HG02943 (cell line): ENCODE results near the gene USP22.

Experiments used
- ATAC-seq: cut with Tn5 transposase; IDR thresholded peaks from one replicate; pipeline ENCODE4 v1.9.1; 2021; ENCODE audit warnings: mild to moderate bottlenecking, low read depth, moderate library complexity; ENCODE audit not compliant: unreplicated experiment

Gene USP22

DNA sequence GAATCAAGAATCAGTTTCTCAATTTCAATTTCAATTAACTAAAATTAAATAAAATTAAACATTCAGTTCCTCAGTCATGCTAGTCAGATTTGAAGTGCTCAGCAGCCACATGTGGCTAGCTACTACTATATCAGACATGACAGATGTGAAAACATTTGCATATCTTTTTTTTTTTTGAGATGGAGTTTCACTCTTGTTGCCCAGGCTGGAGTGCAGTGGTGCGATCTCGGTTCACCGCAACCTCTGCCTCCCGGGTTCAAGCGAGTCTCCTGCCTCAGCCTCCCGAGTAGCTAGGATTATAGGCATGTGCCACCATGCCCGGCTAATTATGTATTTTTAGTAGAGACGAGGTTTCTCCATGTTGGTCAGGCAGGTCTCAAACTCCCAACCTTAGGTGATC is 10.2 kb upstream of the USP22 start:
- peak; percentile 70 for ATAC-seq

DNA sequence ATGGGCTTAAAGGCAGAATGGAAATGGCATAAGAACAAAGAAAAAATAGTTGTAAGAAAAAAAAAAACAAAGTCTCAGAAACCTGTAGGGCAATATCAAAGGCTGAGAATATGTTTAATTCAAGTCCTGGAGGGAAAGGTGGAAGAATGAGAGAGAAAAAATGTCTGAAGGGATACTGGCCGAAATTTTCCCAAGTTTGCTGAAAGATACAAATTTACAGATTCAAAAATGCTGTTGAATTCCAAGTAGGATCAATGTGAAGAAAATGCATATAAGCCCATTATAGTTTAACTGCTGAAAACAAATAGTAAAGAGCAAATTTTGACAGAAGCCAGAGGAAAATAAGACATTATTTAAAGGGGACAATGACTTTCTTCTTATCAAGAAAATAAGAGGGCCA is 6.6 kb upstream of the USP22 start:
- ATAC-seq = no peak

DNA sequence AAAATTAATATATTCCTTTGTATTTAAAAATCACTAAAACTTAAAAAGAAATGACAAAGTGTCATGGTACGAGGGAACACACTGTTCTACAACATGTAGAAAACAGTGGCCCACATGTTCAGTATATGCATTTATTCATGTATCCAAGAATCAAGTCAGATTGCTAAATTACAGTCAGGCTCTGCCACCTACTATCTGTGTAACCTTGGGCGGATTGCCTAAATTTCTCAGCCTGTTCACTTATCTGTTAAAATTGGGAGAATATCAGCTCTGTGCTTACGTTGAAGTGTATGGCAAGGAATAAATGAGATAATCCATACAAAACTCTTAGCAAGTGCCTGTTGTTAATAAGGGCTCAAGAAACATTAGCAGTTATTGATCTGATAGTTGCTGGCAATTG is 3.4 kb upstream of the USP22 start:
- ATAC-seq = no peak

DNA sequence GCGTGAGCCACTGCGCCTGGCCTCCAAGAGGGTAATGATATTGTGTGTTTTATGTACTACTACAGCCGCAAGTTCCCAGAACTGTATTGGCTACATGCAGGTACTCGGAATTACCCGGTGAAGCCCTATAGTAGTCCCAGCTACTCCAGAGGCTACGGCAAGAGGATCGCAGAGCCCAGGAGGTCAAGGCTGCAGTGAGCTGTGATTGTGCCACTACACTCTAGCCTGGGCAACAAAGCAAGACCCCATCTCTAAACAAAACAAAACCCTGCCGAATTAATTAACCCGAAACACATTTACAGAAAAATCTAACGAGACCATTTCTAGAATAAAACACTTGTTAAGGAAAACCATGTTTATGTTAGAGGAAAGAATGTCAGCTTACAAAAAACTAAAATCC is 2.2 kb upstream of the USP22 start:
- ATAC-seq = no peak

DNA sequence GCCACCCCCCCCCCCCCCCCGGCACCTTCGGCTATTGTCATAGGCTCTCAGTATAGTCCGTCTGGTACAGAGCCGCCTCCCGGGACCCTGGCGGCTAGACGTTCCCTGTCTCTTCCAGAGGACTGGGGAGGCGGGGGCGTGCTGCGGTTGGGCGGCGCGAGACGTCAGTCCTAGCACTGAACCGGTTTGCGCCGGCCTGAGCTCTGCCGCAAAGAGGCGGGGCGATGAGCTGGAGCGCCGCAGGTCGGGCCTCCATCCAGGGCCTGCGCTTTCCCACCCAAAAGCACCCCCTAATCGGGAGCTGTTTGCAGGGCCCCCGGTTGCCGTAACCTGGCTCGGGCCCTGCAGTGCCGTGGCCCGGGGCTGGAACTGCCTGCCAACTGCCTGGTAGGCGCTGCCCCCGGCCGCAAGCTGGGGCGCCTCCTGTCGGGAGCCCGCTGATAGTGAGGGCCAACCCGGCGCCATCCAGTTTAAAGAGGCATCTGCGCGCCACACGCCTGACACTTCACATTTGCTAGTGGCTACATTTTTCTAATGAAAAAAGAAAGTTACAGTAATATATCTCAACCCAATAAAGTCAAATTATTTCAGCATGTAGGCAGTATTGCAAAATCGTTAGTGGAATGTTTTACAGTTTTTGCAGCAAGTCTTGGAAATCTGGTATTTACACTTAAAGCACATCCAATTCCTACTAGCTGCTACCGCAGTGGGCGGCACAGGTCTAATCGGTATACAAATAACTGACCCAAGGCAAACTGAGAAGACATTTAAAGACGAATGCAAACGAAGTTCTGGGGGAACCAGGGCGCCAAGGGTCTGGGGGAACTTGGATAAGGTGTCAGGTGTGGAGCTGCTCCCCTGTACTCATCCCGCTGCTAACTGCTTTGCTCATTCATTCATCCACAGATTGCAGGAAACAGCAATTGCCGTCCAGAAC is 753 bp upstream of the USP22 start:
- ATAC-seq = peak; percentile 82

DNA sequence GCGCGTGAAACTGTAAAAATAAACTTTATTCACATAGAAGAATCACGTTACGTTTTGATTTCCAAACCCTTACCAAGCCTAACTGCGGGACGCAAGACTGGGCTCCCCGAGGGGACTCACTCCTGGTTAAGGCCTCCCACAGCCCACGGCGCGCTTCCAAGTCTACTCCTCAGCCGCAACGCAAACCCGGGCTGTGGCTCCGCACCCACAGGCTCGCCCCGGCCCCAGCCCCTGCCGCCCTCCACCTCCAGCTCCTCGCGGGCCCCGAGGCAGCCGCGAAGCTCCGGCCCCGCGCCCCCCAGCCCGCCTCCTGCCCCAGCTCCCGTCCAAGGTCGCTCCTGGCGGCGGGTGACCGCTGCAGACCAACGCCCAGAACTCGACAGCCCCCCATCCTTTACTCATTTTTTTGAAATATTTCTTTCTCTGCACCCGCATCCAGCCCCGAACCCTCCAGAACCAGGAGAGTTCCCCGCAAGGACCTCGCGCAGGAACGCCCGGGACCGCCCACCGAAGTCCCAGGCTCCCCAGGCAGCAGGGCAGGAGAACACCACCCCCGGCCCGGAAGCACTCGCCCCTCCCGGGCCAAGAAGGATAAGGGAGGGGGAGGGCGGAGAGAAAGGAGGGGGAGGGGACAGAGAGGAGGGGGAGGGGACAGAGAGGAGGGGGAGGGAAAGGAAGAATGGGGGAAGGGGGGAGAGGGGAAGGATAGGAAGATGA is 912 bp downstream of the USP22 start:
- no peak for ATAC-seq

DNA sequence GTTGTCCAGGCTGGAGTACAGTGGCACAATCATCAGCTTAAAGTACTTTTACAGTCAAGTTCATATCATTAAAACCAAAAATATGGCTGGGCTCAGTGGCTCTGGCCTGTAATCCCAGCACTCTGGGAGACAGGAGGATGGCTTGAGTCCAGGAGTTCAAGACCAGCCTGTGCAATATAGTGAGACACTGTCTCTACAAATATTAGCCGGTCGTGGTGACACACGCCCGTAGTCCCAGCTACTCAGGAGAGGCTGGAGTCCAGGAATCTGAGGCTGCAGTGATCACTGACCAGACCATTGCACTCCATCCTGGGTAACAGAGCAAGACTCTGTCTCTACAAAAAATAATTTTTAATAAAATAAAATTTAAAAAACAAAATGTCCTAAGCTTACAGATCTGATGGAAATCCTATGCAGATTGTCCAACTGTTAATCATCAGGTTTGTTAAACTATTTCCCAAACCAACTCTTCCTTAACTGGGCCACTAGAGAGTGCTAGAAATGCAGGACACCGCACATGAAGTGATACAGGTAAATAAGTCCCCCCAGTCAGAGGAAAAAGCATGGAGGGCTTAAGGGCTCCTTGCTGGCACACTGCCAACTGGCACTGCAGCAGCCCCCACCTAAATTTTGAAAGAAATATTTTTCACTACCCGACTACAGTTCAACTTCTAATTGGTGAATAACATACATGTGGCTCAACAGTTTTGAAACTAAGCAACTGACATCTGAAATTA is 2.8 kb downstream of the USP22 start:
- no peak for ATAC-seq

DNA sequence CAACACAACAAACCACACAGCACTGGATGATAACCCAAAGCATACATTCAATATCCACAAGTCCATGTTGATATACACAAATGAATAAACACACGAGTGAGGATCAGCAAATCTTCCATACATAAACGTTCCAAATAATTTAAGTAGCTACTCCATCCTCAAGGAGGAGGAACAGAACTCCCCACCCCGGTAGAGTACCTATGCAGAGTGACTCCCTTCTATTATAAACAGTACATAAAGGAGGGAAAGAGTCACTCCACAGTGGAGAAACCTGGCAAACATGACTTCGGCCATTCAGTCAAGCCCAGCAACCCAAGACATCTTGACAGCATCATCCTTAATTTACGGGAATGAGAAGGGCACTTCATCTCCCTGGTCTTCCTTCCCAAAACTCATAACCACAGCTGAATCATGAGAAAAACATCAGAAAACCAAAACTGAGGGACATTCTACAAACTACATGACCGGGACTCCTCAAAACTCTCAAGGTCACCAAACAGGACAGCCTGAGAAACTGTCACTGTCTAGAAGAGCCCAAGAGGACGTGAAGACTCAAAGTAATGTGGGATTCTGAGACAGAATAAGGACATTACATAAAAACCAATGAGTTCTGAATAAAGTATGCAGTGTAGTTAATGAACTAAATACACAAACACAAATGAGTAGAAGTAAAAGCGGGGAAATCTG is 5.6 kb downstream of the USP22 start:
- no peak for ATAC-seq

DNA sequence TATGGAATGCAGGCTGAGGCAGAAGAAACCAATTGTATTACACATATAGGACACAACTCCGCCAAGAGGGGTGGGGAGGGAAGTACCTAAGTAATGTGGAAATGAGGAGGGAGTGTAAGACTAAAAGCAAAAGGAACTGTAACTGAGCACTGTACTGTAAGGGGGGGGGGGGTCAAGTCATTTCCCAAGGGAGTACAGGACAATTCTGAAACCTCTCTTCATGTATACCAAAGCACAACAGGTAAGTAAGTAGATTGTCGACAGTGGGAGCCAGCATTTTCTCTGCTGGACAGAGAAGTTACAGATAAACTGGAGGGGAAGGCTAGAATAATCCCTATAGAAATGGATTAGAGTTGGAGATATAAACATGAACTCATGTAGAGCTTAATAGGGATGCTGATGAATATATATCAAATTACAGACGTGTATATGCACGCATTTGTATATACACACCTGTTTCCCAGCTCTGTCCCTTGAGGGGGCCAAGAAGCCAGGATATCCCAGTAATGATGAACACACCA is 6.4 kb downstream of the USP22 start:
- ATAC-seq = no peak

DNA sequence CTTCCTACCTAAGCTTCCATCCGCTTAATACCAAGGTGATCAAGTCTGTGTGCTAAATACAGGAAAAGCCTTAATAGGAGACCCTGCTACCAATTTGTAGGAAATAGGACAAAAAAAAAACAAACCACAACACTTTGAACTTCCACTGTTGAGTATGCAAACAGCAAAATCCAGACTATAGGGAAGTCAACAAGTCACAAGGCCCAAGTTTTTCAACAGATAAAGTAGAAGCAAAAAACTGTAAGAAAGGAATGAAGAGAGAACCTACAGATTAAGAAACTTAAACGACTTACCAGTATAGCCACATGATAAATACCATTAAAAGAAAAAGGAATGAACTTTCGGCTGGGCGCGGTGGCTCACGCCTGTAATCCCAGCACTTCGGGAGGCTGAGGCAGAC is 7.4 kb downstream of the USP22 start:
- ATAC-seq = no peak

DNA sequence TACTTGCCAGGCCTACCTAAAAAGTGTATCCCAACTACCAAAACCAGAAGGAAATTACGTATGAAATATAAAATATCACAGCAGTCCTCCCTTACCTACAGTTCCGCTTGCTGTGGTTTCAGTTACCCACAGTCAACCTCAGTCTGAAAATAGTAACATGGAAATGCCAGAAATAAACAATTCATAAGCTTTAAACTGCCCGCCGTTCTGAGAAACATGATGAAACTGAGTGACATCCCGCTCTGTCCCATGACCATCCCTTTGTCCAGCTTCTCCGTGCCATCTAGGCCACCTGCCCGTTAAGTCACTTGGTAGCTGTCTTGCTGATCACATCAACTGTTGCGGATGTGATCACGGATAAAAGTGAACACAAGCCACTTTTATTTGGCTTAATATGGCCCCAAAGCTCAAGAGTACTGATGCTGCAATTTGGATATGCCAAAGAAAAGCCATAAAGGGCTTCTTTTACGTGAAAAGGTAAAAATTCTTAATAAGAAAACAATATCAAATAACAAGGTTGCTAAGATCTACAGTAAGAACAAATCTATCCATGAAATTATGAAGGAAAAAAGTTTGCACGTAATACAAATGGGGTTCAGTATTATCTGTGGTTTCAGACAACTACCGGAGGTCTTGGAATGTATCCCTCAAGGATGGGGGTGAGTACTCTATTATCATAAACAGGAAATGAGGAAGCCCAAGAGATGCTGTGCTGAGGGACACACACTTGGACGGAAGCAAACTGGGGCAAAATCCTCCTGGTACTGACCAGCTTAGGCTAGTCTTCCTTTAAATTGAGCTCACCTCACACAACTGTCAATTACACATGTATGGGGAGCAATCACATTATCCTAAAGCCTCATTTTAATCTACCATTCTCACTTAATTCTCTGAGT is 8.2 kb downstream of the USP22 start:
- peak; percentile 56 for ATAC-seq

DNA sequence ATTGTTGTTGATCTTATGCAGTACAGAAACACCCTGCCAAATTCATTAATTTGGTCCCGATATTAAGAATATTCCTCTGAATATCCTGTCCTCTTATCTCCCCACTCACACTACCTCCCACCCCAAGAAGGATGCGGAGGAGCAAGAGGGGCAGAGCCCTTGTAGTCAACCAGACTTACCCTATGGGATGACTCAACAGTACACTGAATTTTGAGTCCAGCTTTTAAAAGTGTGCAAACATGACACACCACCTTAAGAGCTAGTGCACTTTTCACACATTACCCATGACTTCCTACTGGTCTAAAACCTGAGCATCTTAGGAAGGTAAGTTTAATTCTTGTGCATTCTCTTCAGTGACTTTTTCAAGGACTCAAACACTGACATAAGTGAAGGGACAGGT is 9.5 kb downstream of the USP22 start:
- ATAC-seq = no peak

DNA sequence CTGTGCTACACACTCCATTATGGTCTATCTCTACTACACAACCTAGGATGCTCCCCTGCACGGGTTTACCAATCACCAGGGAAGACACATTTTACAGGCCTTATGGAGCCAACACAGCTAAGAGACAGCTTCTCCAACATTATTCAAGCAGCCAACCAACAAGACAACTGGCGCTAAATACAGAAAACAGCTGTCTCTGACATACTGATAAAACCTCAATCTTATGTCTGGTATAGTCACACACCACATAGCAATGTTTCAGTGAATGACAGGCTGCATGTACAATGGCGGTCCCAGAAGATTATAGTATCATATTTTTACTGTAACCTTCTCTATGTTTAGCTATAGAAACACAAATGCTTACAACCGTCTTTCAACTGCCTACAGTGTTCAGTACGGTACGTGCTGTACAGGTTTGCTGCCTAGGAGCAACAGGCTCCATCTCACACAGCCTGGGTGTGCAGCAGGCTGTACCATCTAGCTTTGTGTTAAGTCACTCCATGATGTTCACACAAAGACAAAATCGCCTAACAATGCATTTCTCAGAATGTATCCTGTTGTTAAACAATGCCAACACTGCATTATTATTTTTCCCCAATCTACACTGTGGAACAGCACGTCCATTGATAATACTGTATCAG is 10.9 kb downstream of the USP22 start:
- ATAC-seq = no peak

DNA sequence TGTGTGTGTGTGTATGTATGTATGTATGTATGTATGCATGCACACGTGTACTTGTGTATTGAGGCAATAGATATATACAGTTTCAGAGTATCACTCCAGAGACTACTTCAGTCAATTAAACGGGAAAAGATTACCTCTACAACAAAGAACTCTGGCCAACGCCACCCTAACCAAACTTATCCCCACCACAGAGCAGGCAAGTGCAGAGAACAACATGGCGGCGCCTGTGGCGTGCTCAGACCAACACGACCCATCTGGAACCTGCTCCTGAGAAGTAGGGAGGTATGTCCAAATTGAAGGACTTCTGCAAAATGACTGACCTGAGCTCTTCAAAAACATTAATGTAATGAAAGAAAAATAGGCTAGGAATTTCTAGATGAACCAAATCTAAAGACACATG is 12.4 kb downstream of the USP22 start:
- no peak for ATAC-seq

DNA sequence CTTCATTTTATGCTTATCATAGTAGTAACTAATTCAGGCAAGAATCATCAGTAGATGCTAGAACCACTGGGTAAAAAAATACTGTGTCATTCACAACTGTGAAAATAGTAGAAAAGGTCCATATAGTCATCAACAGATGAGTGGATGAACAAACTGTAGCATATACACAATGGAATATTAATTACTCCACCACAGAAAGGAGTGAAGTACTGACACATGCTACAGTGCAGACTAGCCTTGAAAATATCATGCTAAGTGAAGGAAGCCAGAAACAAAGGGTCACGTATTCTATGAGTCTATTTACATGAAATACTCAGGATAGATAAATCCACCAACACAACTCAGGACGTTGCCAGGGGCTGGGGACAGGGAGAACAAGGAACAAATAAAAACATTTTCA is 13.3 kb downstream of the USP22 start:
- ATAC-seq = no peak

DNA sequence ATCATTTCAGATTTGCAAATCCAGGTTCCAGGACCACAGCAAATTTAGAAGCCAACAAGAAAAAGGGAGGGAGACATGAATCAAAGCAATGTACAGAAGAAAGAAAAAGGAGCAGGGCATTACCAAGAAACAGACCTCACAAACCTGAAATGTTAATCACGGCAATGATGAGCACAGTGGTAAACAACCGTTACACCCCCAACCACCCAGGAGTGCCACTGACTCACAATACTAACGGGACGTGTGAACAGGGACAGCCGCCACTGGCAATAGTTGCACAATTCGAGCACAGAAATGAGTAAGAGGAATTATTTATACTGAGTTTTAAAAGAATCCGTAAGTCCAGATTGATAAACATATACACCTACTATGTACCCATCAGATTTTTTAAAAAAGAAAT is 13.8 kb downstream of the USP22 start:
- ATAC-seq = no peak

DNA sequence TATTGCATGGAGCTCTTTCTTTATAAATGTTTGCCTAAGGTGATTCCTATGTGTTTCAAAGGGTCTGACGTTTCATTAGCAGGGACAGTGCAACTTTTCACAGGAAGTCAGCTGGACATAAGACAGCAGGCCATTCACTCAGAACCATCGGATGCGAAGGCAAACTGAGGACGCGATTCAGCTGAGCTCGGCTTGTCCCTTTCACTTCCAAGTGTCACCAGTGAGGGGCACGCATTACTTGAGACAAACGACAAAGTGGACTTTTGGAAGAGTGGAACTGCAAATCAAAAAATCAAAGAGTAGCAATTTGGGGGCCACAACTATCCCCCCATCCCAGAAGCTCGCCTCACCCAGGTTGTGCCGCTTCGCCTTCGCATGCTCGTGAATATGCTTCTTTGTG is 14.6 kb downstream of the USP22 start:
- no peak for ATAC-seq

DNA sequence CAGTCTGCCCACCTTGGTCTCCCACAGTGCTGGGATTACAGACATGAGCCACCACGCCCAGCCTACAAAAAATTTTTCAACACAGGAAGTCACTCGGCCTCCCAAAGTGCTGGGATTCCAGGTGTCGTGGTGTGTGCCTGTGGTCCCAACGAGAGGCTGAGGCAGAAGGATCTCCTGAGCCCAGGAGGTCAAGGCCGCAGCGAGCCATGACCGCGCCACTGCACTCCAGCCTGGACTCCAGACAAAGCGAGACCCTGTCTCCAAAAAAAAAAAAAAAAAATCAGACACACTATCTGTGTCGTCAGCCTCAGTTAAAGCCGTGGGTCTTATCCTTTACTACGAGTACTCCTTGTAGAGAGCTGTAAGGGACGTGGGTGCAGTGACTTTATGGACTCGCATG is 15.8 kb downstream of the USP22 start:
- no peak for ATAC-seq

DNA sequence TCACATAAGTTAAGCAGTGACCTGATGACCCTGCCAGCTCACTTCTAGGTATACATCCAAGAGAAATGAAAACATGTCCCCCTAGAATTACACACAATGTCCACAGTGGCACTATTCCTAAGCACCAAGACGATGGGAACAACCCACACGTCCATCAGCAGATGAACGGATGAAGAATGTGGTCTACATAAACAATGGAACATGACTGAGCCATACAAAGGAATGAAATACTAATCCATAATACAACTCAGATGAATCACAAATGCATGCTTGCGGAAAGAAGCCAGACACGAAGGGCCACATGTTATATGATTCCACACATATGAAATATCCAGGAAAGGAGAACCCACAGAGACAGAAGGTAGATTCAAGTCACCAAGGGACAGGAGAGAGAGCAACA is 17.4 kb downstream of the USP22 start:
- no peak for ATAC-seq
